Lower leg skin (tissue), 3 donors: ENCODE measurements around the gene KRT76.

Experiments
- CTCF ChIP-seq, 3 donors: fragments of 450-650 bp; IDR thresholded peaks; one replicate each; pipeline ENCODE4 v1.5.1; 2016; ENCODE audit warnings: antibody characterized with exemption in 3 of 3, mild to moderate bottlenecking in 3 of 3, moderate library complexity in 2 of 3
- POLR2A ChIP-seq, 2 donors: fragments of 450-650 bp; IDR thresholded peaks; one replicate each; pipeline ENCODE4 v1.6.1; 2016 to 2017; ENCODE audit warnings: antibody characterized with exemption in 2 of 2, mild to moderate bottlenecking in 1 of 2, moderate library complexity in 1 of 2

- TF ChIP-seq CTCF (IDR thresholded peaks at IDR 0.05) (no peak), POLR2A (IDR thresholded peaks at IDR 0.05) (no peak)
Measured at GRCh38 chr12:52755533-52755932, 21.6 kb downstream of the KRT76 start.
